ENCODE measurements around the gene QRSL1.

DNA sequence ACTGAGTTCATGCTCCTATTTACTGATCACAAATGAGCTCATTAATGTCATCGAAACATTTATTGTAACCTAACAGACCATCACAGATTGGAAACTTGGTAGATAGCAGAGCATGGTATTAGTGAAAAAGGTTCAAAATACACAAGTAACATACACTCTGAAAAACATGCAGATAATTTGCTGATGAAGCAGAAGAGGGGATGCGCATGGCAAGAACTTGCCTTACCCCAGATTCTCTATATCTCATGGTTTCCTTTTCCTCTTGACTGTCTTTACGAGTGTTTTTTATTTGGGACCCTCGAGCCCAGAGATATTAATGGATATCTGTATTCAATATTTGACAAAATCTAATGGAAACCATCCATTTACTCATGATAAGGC, 37.6 kb downstream of the QRSL1 start:
- TF ChIP-seq EZH2 (IDR thresholded peaks at IDR 0.05; ENCODE audit: insufficient read depth, poor library complexity, severe bottlenecking): no peak
- no peak for TF ChIP-seq EZH2phosphoT487 (IDR thresholded peaks at IDR 0.05; ENCODE audit: insufficient read depth, low read depth)

Data from GM23248 (cell line).